Central memory CD8-positive, alpha-beta T cell (primary cell): Measurements from ENCODE around the gene LRTM2.

Experiments
- ATAC-seq: fragments of 150-1000 bp; cut with Tn5 transposase; replicated peaks from 2 replicates; pipeline ENCODE4 v1.10.0; 2022; ENCODE audit warnings: mild to moderate bottlenecking, moderate FRiP score, moderate number of reproducible peaks; ENCODE audit not compliant: poor library complexity, severe bottlenecking; ENCODE audit errors: extremely low read depth
- DNase-seq, 2 donors: peaks; one replicate each; pipeline ENCODE4 v3.0.0; 2021; ENCODE audit warnings: low spot score in 2 of 2
- H3K27ac Mint-ChIP-seq: one replicate; pipeline ENCODE4 v1.8.0; 2022; ENCODE audit warnings: low read depth, mild to moderate bottlenecking, moderate library complexity, mixed read lengths
- H3K27me3 Mint-ChIP-seq: one replicate; pipeline ENCODE4 v1.8.0; 2022; ENCODE audit warnings: mixed read lengths
- H3K36me3 Mint-ChIP-seq: one replicate; pipeline ENCODE4 v1.8.0; 2022; ENCODE audit warnings: mild to moderate bottlenecking, moderate library complexity, mixed read lengths; ENCODE audit not compliant: insufficient read depth
- H3K4me1 Mint-ChIP-seq: one replicate; pipeline ENCODE4 v1.8.0; 2022; ENCODE audit warnings: mixed read lengths
- H3K4me3 Mint-ChIP-seq: one replicate; pipeline ENCODE4 v1.8.0; 2022; ENCODE audit warnings: mild to moderate bottlenecking, moderate library complexity, mixed read lengths
- H3K9me3 Mint-ChIP-seq: one replicate; pipeline ENCODE4 v1.8.0; 2022; ENCODE audit warnings: mixed read lengths

LRTM2 gene

DNA sequence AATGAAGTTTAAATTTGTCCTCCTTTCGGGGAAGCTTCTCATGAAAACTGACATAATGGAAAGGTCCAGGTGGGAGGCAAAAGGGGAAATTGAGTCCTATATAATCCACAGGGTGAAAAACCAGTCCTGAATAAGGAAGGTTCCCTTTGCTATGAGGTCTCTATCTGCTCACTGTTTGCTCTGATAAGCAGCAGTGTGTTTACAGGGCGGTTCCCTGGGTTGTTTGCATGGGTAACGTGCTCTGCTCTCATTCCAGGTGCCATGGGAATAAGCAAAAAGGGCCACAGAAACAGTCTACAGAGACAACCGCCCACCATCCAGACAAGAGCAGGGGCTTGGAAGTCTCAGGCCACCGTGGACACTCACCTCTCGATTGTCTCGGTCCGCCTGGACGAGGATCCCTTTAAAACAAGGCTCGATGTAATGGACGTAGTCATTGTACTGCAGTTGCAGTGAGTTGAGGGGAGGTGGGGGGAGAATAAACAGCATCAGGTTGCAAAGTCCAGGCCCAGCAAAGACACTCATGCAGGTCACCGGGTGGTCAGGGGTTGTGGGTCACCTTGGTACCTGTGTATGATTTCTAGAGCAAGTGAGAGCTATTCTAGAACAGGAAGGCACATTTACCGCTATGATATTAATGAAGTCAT lies 65.4 kb downstream of the LRTM2 start:
- DNase-seq (no peak), ATAC-seq (no peak)
- no peaks in the 10 kb centered on the region for H3K4me1 Mint-ChIP-seq
- no peak overlapping the region for H3K27ac Mint-ChIP-seq
- peaks cover 2% of the 10 kb centered on the region for H3K36me3 Mint-ChIP-seq
- H3K4me3 Mint-ChIP-seq, result no peak overlapping the region
- H3K27me3 Mint-ChIP-seq, result peaks cover 90% of the 10 kb centered on the region
- no peaks in the 10 kb centered on the region for H3K9me3 Mint-ChIP-seq
